ENCODE data around the gene TMEM131L.

- TF ChIP-seq, protein P1, sequence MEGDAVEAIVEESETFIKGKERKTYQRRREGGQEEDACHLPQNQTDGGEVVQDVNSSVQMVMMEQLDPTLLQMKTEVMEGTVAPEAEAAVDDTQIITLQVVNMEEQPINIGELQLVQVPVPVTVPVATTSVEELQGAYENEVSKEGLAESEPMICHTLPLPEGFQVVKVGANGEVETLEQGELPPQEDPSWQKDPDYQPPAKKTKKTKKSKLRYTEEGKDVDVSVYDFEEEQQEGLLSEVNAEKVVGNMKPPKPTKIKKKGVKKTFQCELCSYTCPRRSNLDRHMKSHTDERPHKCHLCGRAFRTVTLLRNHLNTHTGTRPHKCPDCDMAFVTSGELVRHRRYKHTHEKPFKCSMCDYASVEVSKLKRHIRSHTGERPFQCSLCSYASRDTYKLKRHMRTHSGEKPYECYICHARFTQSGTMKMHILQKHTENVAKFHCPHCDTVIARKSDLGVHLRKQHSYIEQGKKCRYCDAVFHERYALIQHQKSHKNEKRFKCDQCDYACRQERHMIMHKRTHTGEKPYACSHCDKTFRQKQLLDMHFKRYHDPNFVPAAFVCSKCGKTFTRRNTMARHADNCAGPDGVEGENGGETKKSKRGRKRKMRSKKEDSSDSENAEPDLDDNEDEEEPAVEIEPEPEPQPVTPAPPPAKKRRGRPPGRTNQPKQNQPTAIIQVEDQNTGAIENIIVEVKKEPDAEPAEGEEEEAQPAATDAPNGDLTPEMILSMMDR (IDR thresholded peaks at IDR 0.05): no peak
- no peak for TF ChIP-seq POLR2A (IDR thresholded peaks at IDR 0.05)
These were observed 171.0 kb downstream of the TMEM131L start for GRCh38 chr4:153637201-153637600.
